GM04504 (cell line): ENCODE measurements around the gene H1-8.
"Not testable (repeated sequence)": the region's sequence is repeated elsewhere in the genome, so short reads cannot be mapped to it uniquely, and the experiment has no call there.

Experiments
- DNase-seq: peaks from one replicate; pipeline ENCODE4 v3.0.0-alpha.2; 2012; ENCODE audit warnings: low read depth

The H1-8 gene, protein sequence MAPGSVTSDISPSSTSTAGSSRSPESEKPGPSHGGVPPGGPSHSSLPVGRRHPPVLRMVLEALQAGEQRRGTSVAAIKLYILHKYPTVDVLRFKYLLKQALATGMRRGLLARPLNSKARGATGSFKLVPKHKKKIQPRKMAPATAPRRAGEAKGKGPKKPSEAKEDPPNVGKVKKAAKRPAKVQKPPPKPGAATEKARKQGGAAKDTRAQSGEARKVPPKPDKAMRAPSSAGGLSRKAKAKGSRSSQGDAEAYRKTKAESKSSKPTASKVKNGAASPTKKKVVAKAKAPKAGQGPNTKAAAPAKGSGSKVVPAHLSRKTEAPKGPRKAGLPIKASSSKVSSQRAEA

DNA sequence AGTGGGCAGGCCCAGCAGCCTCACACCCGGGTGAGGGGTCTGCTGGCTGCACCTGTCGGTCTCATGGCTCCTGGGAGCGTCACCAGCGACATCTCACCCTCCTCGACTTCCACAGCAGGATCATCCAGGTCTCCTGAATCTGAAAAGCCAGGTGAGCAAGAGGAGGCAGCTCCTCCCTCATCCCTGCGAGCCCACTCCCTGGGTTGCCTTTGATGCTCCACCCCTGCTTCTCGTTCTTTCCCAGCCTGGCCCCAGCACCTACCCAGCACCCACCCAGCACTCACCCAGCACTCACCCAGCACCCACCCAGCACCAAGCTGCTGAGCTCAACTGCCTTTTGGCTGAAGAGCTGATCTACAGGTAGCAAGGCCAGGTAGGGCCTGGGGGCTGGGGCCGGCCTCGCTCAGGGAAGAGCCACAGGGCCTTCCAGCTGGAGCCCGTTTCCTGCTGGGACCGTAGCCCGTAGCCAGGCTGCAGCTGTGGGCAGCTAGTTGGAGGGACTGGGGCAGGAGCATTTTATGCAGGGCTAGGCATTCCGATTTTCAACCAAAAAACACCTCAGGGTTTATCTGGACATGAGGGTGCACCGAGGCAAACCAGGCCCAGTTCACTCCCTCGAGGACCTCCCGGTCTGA is at the start of gene H1-8:
TSS of gene H1-8 (plus strand) at position 20 of the 635 bp plus-strand sequence. CDS start at position 64, 44 bp downstream.
- DNase-seq = no peak

DNA sequence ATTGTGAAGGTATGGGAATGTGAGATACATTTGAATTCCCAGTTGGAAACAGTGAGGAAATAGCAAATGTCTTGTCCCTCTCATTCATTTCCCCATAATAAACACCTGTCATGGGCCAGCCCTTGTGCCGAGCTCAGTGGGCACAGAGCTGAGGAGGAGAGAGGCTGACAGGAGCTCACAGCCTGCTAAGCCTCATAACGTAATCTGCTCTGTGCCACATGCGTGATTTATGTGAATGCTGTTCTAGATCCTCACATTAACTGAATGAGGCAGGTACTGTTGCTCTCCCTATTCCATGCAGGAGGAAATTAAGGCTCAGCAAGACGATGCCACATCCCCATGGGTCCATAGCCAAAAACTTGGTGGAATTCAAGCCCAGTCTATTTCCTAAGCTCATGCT is 49.8 kb upstream of the H1-8 start:
- DNase-seq = no peak

DNA sequence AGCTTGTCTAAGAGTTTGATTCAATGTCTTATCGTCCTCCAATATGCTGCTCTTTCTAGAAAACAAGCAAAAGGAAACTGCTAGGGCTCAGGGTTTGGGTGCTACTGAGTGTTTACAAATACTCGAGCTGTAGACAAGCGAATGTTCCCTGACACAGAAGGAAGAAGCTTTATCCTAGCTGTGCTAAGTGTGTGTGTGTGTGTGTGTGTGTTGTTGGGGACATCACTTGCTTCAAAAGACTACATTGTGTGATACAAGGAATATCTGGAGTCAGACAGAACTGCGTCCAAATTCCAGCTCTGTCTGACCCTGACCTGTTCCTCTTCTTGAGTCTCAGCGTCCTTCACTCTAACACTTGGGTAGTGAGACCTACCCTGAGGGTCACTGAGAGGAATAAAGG is 48.5 kb upstream of the H1-8 start:
- not testable (repeated sequence) for DNase-seq

DNA sequence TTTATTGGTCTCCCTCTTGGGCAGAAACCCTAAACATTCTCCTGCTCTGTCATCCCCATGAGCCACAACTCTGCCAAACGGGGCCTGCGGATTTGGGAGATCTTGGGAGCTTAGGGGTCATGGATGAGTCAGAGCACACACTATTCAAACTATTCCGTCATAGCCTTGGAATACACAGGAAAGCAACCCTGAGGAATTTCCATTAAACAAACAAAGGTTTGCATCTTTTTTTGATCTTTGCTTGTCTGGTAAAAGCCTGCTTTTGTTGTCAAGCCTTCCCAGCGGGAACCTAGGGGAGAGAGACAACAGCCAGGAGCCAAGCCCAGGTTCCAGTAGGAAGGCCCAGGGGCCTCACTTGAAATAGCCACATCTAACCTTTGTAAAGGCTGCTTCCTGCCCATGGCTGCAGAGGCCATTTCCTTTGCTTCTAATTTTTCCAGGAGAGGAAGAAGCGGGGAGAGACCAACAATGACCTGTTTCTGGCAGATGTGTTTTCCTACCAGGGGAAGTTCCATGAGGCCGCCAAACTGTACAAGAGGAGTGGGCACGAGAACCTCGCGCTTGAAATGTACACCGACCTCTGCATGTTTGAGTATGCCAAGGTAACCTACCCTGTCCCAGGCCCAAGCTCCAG is 47.9 kb upstream of the H1-8 start:
- DNase-seq = peak; percentile 41

DNA sequence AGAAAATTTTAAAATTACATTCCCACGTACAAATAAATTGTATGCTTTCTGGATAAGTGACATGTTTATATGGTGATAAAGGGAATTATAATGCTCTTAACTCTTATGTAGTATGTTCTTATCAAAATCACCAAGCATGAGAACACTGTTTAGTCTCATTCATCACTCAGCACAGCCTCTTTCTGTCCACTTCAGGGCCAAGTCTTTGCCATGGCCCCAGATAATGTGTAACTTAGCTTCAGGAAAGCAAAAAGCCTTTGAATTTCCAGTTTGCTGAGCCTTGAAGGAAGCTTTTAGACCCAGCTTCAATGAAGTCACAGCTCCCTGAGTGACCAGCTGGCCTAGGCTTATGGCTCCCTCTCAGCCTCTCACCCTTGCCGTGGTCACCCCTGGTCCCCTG is 45.1 kb upstream of the H1-8 start:
- not testable (repeated sequence) for DNase-seq

DNA sequence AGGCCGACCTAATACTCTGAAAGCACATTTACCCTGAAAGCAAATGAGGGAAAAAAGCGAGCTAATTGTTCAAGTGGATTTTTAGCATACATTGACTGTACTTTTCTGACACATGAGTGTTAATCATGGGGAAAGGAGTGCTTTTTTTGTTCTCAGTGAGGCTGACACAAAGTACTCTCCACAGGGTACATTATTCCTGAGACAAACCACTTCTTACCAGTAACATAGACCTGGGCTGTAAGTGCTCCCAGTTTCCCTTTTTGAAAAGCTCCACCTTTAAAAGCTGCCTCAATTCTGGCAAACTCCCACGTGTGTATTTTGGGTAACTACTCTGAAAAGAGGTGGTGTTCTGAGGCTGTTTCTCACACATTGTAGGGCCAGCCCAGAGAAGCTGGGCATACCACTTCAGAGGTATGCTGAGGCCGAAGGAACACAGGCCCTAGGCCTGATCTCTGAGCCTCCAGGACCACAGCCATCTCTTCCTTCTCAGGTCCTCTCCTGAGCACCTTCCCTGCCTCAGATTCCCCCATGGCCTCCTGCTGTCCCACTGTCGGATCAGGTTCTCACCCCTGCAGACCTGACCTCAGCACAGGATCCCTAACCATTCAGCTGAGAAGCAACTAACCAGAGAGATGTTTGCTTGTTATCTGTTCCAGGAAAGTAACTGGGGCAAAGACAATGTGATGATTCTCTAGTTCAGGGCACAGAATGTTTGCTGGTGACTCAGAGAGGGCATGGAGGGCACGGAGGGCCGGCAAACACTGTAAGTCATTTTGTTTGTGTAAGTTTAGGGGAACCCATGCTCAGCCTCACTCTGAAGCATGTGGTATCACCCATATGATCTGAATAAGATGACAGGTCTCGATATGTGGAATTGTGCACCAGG is 44.1 kb upstream of the H1-8 start:
- not testable (repeated sequence) for DNase-seq

DNA sequence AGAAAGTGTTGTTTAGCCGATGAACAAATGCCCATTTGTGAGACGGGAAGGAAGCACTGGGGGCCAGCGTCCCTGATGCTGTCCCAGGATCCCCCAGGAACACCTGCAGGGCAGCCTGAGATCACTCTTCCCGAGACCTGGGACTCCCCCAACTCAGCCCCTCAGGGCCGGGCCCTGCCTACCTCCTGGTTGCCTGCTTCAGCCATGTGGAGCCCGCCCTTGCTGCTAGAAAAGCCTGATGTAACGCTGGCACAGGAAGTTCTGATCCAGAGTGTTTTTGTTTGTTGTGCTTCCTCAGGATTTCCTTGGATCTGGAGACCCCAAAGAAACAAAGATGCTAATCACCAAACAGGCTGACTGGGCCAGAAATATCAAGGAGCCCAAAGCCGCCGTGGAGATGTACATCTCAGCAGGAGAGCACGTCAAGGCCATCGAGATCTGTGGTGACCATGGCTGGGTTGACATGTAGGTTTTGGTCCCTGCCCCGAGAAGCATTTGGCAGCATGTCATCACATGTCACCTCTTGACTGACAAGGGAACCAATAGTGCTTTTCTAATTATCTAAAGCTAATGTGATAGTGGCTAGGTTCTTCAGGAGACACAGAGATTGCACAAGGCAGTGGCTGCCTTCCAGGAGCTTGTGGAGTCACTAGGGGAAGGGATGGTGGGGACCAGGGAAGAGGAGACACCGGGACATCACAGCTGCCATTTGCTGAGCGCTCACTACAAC is 43.2 kb upstream of the H1-8 start:
- not testable (repeated sequence) for DNase-seq

DNA sequence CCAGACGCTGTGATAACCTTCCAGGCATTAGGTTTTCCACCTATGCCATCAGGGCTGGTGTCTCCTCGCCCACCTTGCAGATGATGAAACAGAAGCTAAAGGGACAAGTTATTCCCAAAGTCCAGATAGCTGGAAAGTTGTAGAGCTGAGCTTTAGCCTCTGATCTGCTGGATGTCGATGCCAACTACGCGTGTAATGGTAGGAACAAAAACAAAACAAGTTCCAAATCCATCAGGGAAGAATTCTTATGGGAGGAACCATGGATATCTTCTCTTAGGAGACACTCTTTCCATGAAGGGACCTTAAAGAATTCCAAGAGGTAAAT is 42.7 kb upstream of the H1-8 start:
- no peak for DNase-seq

DNA sequence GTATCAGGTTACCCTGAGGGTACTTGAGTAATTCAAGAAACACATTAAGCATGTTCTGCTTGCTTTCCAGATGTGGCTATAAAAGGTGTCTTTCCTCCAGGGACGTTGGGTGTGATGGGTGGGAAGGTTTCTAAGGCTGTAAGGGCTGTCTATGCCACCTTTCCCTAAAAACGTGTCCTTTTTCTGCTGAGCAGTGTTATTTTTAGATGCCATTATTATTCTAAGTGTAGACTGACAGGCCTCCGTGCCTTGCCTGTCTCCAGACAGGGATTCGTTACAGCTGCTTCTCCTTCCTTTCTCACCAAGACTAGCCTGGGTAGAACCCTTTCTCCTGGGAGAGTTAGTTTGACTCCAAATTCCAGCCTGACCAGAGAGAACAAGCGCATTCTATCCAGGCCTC is 41.3 kb upstream of the H1-8 start:
- DNase-seq = no peak

DNA sequence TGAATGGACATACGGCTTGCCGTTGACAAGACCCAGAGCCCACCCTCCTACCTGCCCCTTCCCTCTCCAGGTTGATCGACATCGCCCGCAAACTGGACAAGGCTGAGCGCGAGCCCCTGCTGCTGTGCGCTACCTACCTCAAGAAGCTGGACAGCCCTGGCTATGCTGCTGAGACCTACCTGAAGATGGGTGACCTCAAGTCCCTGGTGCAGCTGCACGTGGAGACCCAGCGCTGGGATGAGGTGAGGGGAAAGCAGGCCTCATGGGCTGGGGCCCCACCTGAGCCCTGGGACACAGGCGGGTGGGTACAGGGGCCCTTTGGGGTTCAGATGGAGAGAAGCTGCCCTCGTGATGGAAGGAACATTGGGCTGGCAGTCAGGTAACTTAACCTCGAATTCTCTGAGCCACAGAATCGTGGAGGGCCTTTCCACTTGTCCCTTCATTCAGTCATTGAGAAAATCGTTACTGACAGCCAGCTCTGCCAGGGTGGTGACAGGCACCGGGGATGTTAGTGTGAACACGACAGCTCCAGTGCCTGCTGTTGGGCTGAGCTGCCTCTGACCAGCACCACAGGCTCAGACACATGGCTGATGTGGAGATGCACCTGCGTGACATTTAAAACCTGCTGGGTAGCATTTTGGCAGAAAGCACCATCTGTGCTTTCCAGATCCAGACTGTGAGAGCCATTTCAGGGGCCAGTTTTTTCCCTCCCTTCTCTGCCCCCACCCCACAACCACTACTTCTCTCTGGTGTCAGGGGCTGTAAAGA is 40.1 kb upstream of the H1-8 start:
- DNase-seq = no peak

DNA sequence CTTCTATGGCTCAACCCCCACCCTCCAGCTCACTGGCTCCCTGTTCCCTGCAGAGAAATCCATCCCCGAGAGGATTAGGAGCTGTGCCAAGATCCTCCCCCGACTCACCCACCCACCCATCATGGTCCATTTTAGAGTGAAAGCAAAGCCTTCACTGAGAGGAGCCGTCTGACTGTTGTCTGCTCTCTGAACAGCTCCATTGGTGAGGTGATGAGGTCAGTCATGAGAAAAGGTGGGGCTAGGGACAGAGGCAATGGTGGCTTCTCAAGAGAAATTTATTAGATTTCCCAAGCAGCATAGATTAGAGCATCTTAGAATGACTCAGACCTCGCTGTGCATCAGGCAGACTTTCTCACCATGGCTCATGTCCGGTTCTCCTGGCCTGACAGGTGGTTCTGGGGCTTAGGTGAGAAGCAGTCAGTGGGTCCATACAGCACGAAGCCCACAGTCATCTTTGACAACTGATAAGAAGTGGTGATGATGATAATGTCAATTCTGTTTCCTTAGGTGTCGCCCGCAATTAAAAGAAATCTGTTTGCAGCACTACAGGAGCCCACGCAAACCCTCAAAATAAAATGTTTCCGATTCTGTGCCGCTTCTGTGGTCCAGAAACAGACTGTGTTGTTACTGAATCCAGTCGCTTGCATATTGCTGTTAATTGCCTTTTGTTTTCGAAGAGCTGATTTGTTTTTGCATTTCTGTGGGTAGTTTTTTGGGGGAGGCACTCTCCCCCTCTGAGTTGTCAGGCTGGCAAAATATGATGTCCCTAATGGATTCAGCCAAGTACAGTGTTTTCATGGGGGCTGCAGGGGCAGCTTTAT is 39.3 kb upstream of the H1-8 start:
- DNase-seq = no peak

DNA sequence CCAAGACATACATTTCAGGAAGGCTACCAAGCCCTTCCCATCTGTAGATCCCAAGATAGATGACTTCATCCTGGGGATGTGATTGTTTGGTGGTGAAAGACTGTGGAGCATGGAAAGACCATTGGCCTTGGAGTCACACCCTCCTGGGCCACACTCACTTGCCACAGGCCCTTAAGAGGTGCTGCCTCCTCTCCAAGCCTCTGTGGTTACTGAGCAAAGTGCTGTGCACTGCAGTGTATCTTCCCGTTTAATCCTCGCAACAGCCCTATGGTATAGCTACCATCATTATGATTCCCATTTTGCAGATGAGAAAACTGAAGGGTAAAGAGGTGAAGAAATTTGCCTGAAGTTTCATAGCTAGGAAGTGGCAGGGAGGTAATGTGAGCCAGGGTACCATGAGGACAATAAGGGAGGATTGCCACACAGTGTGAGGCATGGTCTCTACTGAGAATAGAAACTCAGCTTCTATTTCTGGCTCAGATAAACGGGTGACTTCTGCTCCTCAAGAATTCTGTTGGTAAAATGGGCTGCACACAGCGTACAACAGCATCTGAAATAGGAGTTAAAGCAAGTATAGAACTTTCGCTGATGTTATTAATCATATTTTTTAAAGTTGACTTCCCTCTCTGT is 38.4 kb upstream of the H1-8 start:
- no peak for DNase-seq

DNA sequence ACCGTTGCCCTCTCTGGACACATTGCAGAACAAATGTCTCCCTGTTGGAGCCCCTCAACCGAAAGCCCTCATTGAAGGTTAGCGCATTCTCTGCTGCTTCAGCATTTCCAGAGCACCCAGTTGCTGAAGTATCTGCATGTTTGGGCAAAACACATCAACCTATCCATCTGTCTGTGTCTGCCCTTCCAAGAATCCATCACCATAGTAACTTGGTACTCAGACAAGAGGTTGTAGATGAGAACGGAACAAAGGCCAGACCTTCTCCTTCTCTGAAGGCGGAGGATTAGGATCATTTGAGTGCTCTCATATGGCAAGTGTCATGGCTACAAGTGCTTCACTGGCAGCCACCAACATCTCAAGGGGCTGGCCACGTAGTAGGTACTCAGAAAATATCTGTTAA is 37.6 kb upstream of the H1-8 start:
- no peak for DNase-seq

DNA sequence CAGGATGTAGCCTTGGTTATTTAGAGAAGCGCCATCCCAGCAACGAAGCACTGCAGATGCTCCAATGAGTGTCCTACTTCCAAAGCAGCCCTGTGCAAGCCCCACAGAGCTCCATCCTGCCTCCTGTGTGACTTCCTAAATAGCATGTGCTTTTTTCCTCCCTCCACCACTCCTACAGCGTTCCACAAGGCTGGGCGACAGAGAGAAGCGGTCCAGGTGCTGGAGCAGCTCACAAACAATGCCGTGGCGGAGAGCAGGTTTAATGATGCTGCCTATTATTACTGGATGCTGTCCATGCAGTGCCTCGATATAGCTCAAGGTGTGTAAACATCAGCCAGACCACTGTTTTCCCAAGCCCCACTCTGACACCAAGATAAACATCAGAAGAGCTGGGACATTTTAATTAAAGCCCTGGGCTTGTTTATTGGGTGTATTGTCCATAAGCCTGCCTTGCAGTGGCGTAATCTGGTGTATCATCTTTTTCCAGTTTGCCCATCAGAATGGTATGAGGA is 36.7 kb upstream of the H1-8 start:
- no peak for DNase-seq

DNA sequence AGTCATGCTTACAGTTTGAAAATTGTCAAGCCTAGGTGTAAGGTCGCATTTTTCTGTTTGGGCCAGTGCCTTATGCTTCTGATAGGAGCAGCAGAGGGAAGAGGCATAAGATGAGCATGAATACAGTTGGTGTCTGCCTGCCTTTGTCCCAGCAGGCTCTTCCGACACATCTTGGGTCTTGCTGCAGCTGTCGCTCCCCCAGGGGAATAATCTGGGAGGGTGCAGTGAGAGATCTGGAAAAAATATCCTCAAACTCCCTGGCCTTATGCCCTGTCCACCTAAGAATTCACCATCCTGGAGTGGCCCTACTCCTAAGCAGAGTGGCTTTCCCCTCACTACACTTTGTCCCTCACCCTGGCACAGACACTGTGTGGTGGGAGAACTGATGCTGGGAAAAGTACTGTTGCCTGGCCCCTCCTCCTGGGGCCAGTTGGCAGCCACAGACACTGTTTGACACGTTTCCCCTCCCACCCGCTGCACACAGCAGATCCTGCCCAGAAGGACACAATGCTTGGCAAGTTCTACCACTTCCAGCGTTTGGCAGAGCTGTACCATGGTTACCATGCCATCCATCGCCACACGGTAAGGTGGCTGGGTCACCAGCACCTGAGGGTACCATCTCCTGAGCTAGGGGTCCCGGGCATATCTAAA is 35.7 kb upstream of the H1-8 start:
- no peak for DNase-seq

DNA sequence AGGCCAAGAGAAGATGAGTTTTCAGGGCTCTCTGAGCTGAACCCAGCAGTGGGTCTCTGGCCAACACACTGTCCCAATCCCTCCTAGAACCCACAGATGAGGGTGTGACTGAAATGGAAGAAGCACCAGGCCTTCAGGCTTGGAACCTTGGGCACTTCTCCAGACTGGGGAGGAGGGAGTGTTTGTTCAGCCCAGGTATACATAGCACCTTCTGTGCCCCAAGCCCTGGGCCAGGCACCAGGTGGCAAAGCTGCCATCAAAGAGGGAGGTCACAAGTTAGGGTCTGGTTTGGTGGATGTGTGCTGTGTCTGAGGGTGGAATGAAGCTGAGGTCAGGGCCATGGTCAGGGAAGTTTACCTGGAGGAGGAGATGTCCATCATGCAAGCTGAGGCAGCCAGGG is 30.4 kb upstream of the H1-8 start:
- no peak for DNase-seq

DNA sequence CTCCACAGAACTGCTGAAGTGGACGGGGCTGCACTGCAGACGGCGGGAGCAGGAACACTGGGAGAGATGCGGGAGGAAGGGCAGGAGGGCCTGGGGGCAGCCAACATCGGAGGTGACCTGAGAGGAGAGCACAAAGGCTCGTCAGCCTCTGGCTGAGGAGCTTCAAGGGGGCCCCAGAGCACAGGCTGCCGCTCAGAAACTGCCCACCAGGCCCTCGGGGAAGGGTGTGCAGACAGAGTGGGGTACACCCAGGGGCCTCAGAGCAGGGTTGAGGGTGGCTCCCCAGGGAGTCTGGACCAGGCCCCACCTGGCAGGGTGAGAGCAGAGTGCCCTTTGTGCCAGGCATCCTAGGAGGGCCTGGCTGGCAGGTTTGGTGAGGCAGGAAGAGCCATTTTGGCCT is 29.3 kb upstream of the H1-8 start:
- DNase-seq = no peak

DNA sequence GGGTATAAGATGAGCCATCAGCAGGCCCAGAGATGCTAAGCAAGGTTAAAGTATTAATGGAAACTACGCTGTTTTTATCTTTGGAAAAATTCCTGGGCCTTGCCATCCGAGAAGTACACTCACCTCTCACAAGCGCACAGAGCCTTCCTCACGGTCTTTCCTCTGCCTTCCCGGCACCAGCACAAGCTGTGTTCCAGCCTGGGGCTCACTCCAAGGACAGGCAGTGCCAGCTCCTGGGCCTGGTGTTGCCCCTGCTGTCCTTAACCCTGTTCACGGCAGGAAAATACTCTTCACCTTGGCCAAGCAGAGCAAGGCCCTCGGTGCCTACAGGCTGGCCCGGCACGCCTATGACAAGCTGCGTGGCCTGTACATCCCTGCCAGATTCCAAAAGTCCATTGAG is 28.9 kb upstream of the H1-8 start:
- no peak for DNase-seq

DNA sequence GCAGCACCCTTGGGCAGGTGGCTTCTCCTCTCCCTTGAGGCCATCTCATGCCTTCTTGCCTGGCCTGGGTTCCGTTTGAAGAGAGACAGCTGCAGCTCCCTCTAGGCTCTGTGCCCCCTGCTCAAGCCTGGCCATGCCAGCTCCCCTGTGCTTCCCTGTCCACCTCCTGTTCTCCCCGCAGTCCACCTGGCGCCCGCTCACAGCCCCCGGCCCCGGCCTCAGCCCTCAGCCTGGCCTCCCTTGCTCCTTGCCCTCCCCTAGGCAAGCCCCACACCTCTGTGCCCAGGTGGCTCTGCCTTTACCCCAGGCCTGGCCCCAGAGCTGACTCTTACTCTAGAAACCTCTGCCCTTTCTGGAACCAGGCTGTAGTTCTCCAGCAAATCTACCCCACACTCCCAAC is 28.4 kb upstream of the H1-8 start:
- no peak for DNase-seq
